Right cardiac atrium (tissue), 5 donors: ENCODE results near the gene CMC4. TPM values are rescaled to one million over a fixed set of nuclear protein-coding genes. Genes with fewer than 3 reads are reported as not detected.

ENCODE experiments used
- ATAC-seq, 2 donors: fragments of 200-7000 bp; cut with Tn5 transposase; one replicate each; pipeline versions ENCODE4 v1.8.0 to v1.9.1; 2020; ENCODE audit warnings: moderate library complexity in 2 of 2, mild to moderate bottlenecking in 1 of 2
- DNase-seq, 3 donors: peaks; one replicate each; pipeline ENCODE4 v3.0.0-alpha.2; 2020
- H3K27ac ChIP-seq: one replicate; pipeline ENCODE4 v1.5.1; 2013; ENCODE audit warnings: mild to moderate bottlenecking, low read length, control low read depth, moderate library complexity
- H3K27me3 ChIP-seq: one replicate; pipeline ENCODE4 v1.6.1; 2013; ENCODE audit not compliant: control insufficient read depth, insufficient read depth
- H3K4me1 ChIP-seq: one replicate; pipeline ENCODE4 v1.6.1; 2013; ENCODE audit warnings: low read length; ENCODE audit not compliant: control insufficient read depth, insufficient read depth
- H3K4me3 ChIP-seq: one replicate; pipeline ENCODE4 v1.5.1; 2013; ENCODE audit warnings: low read length, control low read depth
- H3K9me3 ChIP-seq: one replicate; pipeline ENCODE4 v1.6.1; 2013; ENCODE audit warnings: low read length; ENCODE audit not compliant: control insufficient read depth
- WGBS: extraction: QIAGEN DNeasy Blood & Tissue Kit; methylation state at CpG from one replicate; pipeline ENCODE4 v1.1.7; 2013; 5-methylcytosine and 5-hydroxymethylcytosine counted together
- intact Hi-C, 4 donors: fragments of 100-400 bp; cut with DNase I; formaldehyde crosslinking; loops; one replicate each; pipeline versions ENCODE4 v1.11.0 to v1.14.0; 2022 to 2023
- long read RNA-seq, 4 donors: library from polyadenylated mRNA; unstranded; transcript quantifications; one replicate each; pipeline ENCODE4 v2.0.0, GENCODE V29; 2020 to 2021
- polyA plus RNA-seq: library from polyadenylated mRNA; stranded (reverse); fragments of 200-250 nt; gene quantifications from one replicate; pipeline ENCODE4 v1.2.3, GENCODE V29; 2013
- total RNA-seq, 4 donors: library from RNA; stranded (reverse); fragmentation: NEBNext Ultra II Directional; extraction: Animal tissue kit (Norgen Biotek cat#: 25700); gene quantifications; one replicate each; pipeline ENCODE4 v1.2.1, GENCODE V29; 2021
- donor health status: healthy with polysubstance abuse.
- donor health status: DM: no; HTN: yes; CAD: no.
- donor health status: DM: no; HTN: no; CAD: no.
- donor health status: DM: no; HTN: yes; CAD: no; lungs with severe emphysema.
- donor health status: DM: yes; HTN: yes; CAD: no.

CMC4 gene, protein sequence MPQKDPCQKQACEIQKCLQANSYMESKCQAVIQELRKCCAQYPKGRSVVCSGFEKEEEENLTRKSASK
- 10 to 100 TPM; 18.8 to 24.0 (median 21.0) TPM for total RNA-seq
- polyA plus RNA-seq: 56.3 TPM
- long read RNA-seq, donor 1, transcript CMC4-202 (3 exons, 1,107 nt): major isoform, 54 of 59 reads
- long read RNA-seq, donor 1, partial matches to known transcripts: 0 of 59 reads
- long read RNA-seq, donor 1, other reads (novel, unspliced or antisense): 5 of 59 reads
- long read RNA-seq, donor 2, transcript CMC4-202 (3 exons, 1,107 nt): major isoform, 39 of 56 reads
- long read RNA-seq, donor 2, partial matches to known transcripts: 0 of 56 reads
- long read RNA-seq, donor 2, other reads (novel, unspliced or antisense): 17 of 56 reads
- long read RNA-seq, donor 3, partial matches to known transcripts: 0 of 7 reads
- long read RNA-seq, donor 3, other reads (novel, unspliced or antisense): 3 of 7 reads
- long read RNA-seq, donor 4, transcript CMC4-202 (3 exons, 1,107 nt): major isoform, 33 of 40 reads
- long read RNA-seq, donor 4, partial matches to known transcripts: 0 of 40 reads
- long read RNA-seq, donor 4, other reads (novel, unspliced or antisense): 7 of 40 reads

DNA sequence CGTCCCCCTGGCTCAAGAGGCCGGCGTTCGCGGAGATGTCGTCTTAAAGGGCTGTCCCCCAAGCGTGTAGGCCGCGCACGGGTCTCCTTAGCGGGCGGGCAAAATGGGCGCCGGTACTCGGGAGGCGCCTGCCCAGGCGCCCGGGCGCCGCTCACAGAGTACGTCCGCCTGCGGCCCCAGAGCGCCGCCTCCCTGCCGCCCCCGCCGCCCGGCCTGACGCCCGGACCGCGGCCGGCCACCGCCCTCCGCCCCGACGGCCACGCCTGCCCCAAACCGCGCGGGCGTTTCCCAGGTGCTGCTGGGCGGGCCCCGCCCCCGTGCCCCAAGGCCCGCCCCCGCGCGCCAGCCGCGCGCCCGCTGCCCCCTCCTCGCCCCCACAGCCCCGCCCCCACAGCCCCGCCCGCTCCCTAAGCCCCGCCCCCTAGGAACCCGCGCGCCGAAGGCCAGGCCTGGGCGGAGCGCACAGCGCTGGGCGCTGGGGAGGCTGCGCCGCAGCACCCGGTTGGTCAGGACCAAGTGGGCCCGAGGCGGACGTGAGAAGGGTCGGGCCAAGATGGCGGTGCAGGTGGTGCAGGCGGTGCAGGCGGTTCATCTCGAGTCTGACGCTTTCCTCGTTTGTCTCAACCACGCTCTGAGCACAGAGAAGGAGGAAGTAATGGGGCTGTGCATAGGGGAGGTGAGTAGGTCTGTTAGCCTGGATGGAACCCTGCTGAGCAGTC, at the start of gene CMC4, which contains the start of the genes BRCC3 and MTCP1:
TSS of gene CMC4 (minus strand) at position 162 of the 719 bp plus-strand sequence. CDS start 7,113 bp downstream, outside the sequence.
TSS of gene BRCC3 (plus strand) at position 534 of the 719 bp plus-strand sequence. CDS start at position 554, 20 bp downstream.
TSS of gene MTCP1 (minus strand) at position 162 of the 719 bp plus-strand sequence. CDS start 5,126 bp downstream, outside the sequence.
- Histone ChIP-seq H3K9me3 (no peaks in the 10 kb centered on the region), H3K27me3 (no peaks in the 10 kb centered on the region), H3K4me1 (no peaks in the 10 kb centered on the region), H3K27ac (peak within 1 kb of the TSS; percentile 98), H3K4me3 (peak within 1 kb of the TSS; percentile 80)
- ATAC-seq (peak; percentile 97 to 98), DNase-seq (peak; percentile 81 to 93 (median 92))
- WGBS: 0% methylated on average over 66 of the region's 81 CpGs
- intact Hi-C loops: no loop called here

DNA sequence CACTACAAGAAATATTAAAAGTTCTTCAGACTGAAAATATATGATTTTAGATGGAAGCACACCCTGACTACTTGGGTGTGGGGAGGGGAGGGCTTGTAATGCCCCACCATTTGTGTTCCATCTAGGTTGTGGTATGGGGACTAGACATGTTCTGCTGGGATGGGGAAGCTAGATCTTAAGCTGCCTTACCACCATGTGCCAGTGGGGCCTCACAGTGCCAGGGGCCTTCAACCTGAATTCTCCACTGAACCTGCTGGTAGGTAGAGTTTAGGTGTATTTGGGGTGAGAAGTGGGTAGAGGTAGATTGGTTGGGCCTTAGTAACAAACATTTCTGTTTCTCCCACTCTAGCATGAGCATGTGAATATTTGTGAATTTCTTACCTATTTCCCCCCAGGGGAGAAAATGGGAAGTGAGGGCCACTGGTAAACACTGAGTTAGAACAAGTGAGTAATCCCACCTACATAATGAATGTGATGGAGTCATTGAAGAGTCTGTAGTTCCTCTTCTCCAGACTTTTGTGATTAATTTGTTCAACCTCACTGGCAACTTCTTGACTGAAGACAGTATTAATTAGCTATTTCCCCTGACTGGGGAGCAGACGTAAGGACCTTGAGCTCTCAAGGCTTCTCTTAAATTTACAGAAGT, 44.4 kb upstream of the CMC4 start:
- Histone ChIP-seq H3K27ac (no peak overlapping the region), H3K4me3 (no peak overlapping the region), H3K27me3 (no peaks in the 10 kb centered on the region), H3K4me1 (no peaks in the 10 kb centered on the region), H3K9me3 (no peaks in the 10 kb centered on the region)
- DNase-seq: no peak
- no peak for ATAC-seq
- intact Hi-C loops: no loop called here
- 100% methylated on average over 1 of the region's 1 CpG for WGBS

DNA sequence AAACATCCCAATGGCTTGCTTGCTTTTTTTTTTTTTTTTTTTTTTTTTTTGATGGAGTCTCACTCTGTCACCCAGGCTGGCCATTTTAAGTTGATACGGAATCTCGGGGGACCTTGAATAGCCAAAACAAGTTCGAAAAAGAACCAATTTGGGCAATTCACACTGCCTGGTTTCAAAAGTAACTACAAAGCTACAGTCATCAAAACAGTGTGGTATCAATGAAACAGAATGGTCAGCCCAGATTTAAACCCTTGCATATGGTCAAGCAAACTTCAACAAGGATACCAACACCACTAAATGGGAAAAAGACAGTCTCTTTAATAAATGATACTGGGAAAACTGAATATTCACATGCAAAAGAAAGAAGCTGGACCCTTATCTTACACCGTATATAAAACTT, 42.2 kb upstream of the CMC4 start:
- no peak for DNase-seq
- intact Hi-C loops: no loop called here
- 96% methylated on average over 4 of the region's 4 CpGs for WGBS
- Histone ChIP-seq H3K27ac (no peak overlapping the region), H3K4me1 (no peaks in the 10 kb centered on the region), H3K4me3 (no peak overlapping the region), H3K27me3 (no peaks in the 10 kb centered on the region), H3K9me3 (no peaks in the 10 kb centered on the region)
- no peak for ATAC-seq

DNA sequence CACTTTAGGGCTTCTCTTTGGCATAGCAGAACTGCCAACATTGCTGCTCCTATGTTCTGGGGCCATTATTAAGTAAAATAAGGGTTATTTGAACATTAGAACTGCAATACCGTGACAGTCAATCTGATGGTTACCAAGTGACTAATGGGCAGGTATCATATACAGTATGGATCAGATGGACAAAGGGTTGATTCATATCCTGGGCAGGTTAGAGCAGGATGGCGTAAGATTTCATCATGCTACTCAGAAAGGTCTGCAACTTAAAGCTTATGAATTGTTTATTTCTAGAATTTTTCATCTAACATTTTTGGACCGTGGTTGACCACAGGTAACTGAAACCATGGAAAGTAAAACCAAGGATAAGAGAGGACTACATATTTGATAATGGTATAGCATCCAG, 41.2 kb upstream of the CMC4 start:
- ATAC-seq (no peak), DNase-seq (no peak)
- H3K9me3 ChIP-seq: no peaks in the 10 kb centered on the region
- WGBS: 94% methylated on average over 3 of the region's 3 CpGs
- no peaks in the 10 kb centered on the region for H3K4me1 ChIP-seq
- no peak overlapping the region for H3K27ac ChIP-seq
- no peaks in the 10 kb centered on the region for H3K27me3 ChIP-seq
- H3K4me3 ChIP-seq: no peak overlapping the region
- intact Hi-C loops: no loop called here

DNA sequence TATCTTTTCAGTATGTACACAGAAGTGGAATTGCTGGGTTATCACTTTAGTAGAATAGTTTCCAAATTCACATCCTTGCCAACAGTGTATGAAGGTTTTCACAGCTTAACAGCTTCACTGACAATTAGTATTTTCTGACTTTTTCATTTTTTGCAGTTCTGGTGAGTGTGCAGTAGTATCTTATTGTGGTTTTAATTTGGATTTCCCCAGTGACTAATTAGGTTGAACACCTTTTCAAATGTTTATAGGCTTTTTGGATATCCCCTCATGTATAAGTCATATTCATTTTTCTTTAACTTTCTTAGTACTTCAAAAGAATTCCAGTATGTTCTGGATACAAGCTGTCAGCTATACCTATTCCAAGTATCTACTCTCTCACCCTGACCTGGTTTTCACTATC, 37.5 kb upstream of the CMC4 start:
- Histone ChIP-seq H3K9me3 (no peaks in the 10 kb centered on the region), H3K4me3 (no peak overlapping the region), H3K4me1 (no peaks in the 10 kb centered on the region), H3K27ac (no peak overlapping the region), H3K27me3 (no peaks in the 10 kb centered on the region)
- DNase-seq: no peak
- ATAC-seq: no peak
- intact Hi-C loops: no loop called here

DNA sequence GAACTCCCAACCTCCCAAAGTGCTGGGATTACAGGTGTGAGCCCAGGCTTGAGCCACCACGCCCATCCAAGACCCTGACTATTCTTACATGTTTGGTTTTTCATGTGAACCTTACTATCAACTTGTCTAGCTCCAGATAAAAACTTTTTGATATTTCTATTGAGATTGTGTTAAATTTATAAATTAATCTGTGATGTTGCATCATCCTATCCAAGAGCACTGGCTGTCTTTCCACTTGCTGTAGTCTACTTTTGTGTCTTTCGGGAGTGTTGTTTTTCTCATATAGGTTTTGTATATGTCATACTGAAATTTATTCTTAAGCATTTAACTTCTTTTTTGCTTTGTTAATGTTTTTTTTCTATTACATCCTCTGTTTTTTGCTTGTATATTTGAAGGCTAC, 35.0 kb upstream of the CMC4 start:
- no peak overlapping the region for H3K27ac ChIP-seq
- DNase-seq (no peak), ATAC-seq (no peak)
- WGBS: 95% methylated on average over 2 of the region's 2 CpGs
- no peaks in the 10 kb centered on the region for H3K9me3 ChIP-seq
- intact Hi-C loops: no loop called here
- H3K27me3 ChIP-seq: no peaks in the 10 kb centered on the region
- no peak overlapping the region for H3K4me3 ChIP-seq
- no peaks in the 10 kb centered on the region for H3K4me1 ChIP-seq

DNA sequence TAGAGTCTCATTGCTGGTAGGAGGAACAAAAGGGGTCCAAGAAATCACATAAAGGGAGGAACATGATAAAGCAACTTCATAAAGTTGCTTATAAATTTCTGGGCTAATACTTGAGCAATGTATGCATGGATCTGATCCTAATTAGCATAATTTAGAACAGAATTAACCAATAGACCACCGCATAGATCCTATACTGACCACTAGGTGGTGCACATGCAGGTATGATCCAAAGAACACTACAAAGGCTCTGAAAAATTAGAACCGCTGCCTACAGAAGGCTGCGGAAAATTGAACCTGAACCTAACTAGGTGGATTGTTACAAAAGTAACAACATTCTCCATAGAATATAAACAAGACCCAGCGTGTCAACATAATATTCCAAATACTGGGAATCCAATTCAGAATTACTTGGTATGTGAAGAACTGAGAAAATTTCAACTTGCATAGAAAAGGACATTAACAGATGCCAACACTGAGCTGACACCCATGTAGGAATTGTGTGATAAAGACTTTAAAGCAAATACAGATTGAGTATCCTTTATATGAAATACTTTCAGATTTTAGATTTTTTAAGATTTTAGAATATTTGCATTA, 23.6 kb upstream of the CMC4 start:
- DNase-seq (no peak), ATAC-seq (peak in 1 of 2 donors; percentile 56)
- intact Hi-C loops: no loop called here
- H3K4me3 ChIP-seq: no peak overlapping the region
- no peak overlapping the region for H3K27ac ChIP-seq
- H3K27me3 ChIP-seq: no peaks in the 10 kb centered on the region
- no peaks in the 10 kb centered on the region for H3K4me1 ChIP-seq
- no peaks in the 10 kb centered on the region for H3K9me3 ChIP-seq
- WGBS: 35% methylated on average over 4 of the region's 4 CpGs

DNA sequence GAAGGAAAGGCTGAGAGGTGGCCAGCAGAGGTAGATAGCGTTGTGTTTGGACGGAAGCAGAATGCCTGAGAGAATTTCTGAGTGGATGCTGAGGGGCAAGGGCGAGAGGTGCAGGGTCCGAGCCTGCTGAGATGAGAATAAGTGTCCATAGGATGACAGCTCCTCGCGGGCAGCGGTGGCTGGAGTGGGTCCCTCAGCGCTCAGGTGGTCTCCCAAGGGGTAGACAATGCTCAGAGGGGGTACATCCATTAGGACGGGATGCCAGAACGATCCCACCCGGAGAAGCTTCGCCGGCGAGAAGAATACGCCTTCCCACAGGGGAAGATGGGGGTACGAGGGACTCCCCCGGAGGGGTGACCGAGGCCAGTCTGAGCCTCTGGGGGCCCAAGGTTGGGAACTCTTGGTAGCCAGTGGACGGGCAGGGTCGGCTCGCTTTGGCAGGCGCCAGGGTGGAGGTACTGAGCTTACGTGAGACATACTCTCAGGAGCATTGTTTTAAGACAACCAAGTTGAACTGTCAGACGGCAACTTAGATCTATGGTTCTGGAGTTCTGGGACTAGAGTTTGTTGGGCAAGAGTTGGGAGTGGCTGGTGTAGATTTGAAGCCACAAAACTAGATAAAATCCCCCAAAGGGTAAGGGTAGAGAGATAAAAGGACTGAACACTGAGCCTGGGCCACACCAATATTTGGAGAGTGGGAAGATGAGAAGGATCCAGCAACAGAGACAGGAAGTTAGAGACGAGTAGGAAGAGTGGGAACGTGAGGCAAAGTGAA, 16.2 kb upstream of the CMC4 start:
- H3K27me3 ChIP-seq: no peaks in the 10 kb centered on the region

DNA sequence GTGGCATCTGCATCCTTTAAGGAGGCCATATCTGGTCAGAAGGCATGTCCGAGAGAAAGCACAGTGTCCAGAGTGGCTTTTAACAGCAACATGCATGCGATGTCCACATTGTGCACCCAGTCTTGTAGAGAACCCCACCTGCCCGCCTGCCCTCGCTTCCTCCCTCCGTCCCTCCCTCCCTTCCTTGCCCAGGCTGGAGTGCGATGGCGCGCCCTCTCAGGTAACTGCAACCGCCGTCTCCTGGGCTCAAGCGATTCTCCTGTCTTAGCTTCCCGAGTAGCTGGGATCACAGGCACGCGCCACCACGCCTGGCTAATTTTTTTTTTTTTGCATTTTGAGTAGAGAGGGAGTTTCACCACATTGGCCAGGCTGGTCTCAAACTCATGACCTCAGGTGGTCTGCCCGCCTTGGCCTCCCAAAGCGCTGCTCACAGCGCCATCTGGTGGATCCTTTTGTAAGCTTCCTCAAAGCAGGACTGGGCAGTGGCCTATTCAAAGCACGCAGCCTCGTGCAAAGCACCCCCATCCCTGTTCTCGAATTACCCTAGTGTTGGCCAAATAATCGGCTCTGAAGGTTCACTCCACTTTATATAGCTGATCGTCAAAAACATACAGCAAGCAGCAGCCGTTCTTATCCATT, 15.4 kb upstream of the CMC4 start:
- ATAC-seq (peak; percentile 36 to 51), DNase-seq (peak in 2 of 3 donors; percentile 29 to 42)
- no peak overlapping the region for H3K27ac ChIP-seq
- no peak overlapping the region for H3K4me3 ChIP-seq
- no peaks in the 10 kb centered on the region for H3K27me3 ChIP-seq
- WGBS: 82% methylated on average over 24 of the region's 24 CpGs
- no peaks in the 10 kb centered on the region for H3K9me3 ChIP-seq
- intact Hi-C loops: no loop called here
- H3K4me1 ChIP-seq: no peaks in the 10 kb centered on the region

More for the DNA sequence above, 16.2 kb upstream of the CMC4 start:
- intact Hi-C loops: no loop called here
- Histone ChIP-seq H3K4me3 (no peak overlapping the region), H3K9me3 (no peaks in the 10 kb centered on the region), H3K4me1 (no peaks in the 10 kb centered on the region), H3K27ac (no peak overlapping the region)
- no peak for DNase-seq
- 95% methylated on average over 26 of the region's 26 CpGs for WGBS
- ATAC-seq: no peak
